GM21717 (cell line): ENCODE data around the gene AHRR.

Experiments
- ATAC-seq: cut with Tn5 transposase; IDR thresholded peaks from one replicate; pipeline ENCODE4 v1.9.1; 2021; ENCODE audit warnings: mild to moderate bottlenecking, moderate library complexity; ENCODE audit not compliant: unreplicated experiment

Gene AHRR

DNA sequence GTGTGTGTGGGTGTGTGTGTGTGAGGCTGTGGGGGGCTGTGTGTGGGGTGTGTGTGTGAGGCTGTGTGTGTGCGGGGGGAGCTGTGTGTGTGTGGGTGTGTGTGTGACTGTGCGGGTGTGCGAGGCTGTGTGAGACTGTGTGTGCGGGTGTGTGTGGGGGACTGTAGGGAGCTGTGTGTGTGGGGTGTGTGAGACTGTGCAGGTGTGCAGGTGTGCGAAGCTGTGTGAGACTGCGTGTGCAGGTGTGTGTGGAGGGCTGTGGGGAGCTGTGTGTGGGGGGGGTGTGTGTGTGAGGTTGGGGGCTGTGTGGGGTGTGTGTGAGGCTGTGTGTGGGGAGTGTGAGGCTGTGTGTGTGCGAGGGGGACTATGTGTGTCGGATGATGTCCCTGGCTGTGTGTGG is 23.2 kb downstream of the AHRR start:
- no peak for ATAC-seq

DNA sequence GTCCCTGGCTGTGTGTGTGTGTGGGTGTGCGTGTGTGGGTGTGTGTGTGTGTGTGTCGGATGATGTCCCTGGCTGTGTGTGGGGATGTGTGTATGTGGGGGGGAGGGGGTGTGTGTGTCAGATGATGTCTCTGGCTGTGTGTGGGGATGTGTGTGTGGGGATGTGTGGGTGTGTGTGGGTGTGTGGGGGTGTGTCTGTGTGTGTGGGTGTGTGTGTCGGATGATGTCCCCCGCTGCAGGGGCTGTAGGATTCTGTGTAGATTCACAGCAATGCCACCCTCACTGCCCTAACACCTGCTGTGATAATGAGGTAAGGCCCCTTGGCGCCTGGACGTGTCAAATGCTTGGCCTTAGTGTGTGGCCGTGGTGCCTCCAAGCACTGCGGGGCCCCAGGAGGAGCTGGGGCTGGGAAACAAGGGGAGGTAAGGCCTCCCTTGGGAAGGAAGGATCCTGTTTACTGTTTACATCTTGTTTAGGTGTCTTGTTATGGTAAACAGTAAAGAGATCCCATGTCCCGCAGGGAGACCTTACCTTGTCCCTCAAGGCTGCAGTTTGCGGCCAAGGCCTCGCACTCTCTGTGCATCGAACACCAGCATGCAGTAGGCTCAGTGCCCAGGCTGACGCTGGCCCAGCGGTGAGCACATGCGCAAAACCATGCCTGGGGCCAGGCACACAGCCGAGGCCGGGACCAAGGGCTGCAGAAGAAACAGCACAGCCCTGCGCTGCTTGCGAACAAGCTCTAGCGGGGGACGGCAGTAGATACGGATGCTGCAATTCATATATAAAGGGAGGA is 24.1 kb downstream of the AHRR start:
- no peak for ATAC-seq

DNA sequence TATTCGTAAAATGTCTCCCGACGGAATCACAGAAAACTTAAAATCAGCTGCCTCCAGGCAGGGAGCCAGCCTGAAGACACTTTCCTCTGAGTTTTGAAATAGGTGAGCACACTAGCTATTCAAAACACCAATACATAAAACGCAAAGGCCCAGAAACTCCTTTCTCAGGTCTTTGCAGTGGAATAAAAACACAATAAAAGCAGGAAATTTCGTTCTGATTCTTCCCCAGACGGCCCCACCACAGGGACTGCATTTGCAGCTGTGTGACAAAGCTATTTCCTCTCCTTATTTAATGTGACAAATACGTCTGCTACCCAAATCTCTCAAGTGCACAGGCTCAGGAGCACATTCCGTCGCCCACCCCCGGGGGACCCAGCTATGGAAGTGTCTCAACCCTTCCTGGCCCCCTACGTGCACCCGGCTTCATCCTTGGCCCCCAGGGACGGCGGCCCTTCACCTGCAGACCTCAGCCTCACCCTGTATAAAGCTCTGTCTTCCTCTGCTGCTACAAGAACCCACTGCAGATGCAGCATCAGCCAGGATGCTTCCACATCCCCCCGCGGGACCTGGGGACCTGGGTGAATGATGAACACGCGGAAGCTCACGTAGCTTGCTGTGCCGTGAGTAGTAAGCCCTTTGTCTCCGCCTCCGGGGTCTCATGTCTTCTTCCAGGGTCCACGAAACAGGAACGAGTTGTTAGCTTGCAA is 24.9 kb downstream of the AHRR start:
- no peak for ATAC-seq

DNA sequence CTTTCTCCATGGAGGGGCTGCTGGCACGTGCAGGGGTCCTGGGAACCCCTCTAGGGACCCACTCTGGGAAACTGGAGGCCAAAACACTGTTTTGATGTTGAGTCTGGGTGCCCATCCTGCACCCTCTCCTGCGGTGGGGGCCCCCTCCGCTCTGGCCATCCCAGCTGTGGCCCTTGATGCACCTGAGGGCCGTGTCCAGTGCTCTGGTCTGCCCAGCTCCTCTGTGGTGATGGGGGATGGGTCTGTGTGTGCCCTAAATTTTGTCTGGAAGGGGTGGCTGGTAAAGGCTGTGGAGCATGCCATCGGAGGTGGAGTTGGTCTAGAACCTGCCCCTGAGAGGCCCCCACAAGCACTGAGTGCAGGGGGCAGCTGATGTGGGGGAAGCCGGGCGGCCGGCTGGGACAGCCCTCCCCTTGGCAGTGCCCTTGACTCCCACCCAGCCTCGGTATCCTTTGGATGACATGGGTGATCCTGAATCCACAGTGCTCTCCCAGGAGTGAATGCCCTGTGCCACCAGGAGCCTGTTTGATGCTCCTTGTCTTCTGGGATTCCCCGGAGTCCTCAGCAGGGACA is 26.3 kb downstream of the AHRR start:
- no peak for ATAC-seq

DNA sequence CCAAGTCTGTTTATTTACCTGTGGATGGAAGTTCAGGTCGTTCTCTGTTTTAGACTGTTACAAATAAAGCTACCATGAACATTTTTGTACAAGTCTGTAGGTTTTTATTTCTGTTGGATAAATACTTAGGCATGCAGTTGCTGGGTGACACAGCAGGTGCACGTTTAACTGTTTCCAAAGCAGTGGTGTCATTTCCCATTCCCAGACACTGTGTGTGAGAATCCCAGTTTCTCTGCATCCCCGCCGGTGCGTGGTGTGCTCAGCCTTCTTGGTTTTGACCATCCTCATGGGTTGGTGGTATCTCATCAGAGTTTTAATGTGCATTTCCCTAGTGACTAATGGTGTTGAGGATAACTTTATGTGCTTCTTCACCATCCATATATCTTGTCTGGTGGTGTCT is 27.2 kb downstream of the AHRR start:
- ATAC-seq, result no peak

DNA sequence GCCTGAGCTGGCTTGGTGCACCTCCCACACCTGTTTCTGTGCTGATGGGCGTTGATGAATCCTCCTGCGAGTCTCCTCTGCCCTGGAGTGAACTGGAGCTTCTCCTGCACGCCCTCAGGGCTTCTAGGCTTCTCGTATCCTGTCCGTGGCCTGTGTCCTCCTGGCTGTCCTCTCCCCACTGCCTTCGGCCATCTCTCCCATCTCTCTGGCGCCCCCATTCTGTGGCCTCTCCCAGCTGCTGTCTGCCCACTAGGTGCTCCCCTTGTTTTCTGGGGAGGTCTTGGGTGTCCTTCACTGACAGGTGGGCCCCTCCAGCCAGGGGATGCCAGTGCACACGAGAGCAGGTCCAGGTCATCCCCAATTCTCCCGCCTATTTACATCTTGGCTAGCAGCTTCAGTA is 28.8 kb downstream of the AHRR start:
- ATAC-seq, result no peak

DNA sequence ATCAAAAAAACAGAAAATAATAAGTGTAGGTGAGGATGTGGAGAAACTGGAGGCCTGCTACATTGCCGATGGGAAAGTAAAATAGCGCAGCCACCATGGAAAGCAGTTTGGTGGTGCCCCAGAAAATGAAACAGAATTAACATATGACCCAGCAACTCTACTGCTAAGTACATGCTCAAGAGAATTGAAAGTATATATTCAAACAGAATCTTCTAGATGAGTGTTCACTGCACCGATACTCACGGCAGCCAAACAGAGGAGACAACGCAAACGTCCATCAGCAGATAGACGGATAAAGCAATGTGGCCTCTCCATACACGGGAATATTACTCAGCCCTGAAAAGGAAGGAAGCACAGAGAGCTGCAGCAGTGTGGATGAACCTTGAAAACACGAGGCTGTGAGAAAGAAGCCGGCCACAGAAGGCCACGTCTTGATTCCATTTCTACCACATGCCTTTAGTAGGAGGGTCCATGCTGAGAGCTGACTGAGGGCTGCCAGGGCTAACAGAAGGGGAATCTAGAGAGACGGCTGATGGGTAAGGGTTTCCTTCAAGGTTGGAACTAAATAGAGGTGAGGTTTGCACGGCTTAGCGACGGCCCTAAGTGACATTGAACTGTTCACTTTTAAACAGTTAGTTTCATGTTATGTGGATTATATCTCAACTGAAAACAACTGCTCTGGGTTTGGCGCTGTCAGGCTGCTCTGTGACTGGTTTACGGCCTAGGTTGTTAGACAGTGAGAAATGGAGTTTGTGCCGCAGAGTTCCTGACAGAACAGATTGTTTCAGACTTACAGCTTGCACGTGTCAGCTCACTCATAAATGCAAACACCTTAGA is 29.8 kb downstream of the AHRR start:
- no peak for ATAC-seq

DNA sequence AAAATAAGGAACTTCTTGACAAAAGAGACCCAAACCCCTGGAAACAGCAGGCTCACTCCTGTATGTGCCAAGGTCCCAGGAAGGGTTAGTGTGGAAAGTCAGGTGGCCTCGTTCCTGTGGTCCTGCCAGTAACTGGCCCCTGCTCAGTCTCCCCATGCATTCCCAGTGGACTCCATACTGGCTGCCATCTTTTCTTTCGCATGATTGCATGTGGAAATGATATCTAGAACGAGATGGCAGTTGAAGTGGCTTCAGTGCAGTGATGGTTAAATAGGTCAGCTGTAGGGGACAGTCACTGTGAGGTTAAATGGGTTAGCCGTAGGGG is 30.4 kb downstream of the AHRR start:
- no peak for ATAC-seq

DNA sequence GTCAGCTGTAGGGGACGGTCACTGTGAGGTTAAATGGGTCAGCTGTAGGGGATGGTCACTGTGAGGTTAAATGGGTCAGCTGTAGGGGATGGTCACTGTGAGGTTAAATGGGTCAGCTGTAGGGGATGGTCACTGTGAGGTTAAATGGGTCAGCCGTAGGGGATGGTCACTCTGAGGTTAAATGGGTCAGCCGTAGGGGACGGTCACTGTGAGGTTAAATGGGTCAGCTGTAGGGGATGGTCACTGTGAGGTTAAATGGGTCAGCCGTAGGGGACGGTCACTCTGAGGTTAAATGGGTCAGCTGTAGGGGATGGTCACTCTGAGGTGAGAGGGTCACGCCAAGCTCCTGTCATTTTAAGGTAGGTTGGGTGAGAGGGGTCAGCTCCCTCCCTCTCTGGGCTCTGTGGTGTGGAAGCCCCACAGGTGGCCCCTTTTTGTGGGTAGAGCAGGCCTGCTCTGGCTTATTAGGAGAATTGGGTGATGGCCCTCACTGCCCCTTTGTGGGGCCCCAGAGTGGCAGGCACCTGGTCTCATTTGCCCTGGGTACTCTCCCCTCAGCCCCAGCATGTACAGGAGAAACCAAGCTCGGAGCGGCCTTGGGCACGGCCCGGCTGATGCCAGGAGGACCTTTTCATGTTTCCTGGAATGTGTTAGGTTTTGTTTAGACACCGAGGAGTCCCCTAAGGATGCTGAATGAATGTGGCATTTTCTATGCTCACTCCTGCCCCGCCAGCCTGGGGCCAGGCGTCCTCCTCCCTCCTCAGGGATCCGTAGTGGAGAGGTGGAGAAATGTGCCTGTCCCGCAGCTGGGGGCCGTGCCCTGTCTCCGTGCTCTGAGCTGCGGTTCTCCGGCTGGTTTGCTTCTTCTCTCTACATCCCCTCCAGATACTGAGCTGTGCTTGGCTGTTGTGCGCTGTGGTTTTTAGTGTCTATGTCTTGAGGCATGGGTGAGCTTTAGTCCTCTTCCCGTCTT is 31.4 kb downstream of the AHRR start:
- no peak for ATAC-seq

DNA sequence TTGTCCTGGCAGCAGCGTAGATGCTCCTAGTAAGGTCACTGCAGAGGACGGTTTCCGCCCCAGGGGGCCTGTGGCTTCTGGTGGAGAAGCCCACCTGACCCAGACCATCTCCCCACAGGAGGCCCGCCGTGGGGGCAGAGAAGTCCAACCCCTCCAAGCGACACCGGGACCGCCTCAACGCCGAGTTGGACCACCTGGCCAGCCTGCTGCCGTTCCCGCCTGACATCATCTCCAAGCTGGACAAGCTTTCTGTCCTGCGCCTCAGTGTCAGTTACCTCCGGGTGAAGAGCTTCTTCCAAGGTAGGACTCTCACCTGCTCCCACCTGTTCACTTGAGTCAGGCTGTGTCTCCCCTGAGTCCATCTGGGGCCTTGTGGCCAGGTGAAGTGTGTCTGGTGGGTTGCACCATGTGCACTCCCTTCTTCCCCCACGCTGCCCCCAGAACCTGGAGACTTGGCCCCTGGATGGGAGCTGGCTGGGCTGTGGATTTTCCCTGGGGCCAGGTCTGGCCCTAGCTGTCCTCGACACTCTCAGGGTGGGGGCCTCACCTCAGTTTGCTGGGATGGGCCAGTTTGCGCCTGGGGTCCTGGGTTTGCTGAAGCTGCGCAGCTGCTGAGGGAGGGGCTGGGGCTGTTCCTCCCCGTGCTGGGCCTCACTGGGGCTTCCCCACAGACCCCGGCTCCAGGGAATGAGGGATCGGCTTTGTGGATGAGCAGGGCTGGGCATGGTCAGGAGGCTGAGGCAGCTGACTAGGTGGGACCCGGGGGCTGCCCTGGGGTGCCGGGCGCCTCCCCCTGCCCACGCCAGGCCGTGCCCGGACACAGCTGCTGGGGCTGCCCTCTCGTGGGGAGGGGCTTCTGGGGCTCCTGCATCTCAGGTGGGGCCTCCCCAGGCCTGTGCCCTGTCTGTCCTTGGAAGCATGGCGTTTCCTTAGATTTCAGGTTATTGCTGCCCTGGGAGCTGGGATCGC is 32.4 kb downstream of the AHRR start:
- no peak for ATAC-seq

DNA sequence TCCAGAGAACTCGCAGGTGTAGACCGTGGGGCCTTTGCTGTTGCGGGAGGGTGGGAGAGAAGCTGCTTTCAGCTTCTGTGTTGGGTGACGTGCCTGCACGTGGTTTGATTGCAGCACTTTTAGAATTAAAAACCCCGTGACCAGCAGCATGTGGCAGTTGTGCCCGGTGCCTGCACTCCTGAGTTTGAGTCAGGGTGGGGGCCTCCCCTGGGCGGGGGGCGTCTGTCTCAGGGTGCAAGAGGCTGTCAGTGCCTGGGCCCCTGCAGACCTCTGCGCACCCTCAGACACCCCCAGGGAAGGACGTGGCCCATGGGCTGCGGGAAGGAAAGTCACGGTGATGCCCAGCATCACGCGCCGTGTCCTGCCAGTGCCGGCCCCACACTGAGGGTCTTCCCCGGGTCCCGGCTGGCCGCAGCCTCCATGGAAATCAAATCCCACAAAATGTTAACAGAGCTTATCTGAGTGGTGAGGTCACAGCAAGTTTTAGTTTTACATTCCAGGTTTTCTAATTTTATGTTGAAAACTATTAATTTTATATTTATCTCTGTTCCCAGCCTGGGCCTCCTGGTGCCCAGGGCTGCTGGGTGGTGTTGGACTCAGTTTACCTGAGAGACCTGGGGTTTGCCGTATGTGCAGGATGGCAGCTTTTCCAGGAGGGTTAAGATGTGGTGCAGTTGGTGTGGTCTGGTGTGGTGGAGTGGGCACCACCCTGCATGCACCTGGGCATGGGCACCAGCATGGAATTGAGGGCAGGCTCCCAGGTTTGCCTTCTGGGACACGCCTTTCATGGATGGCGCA is 33.3 kb downstream of the AHRR start:
- ATAC-seq, result no peak

DNA sequence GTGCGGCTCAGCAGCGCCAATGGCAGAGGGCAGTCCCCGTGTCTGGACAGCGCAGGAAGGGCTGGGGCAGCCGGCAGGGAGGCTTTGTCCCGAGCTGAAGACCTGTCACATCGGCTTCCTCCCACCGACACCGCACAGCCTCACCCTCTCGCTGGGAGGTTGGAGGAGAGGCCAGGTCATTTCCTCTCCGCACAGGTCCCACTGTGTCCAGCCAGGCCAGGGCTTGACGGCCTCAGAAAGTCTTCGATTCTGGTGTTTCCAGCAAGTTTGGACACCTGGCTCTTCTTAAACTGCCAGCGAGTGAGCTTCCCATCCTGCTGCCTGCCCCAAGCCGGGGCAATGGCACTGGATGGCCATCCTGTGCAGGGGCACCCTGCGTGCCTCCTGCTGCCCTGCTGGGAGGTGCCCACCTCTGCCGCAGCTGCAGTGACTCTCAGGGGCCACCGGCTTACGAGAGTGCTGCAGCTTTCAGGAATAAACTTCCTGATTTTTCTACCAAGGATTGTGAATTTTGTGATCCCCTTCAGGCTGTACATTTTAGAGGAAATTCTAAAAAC is 33.9 kb downstream of the AHRR start:
- ATAC-seq, result no peak

DNA sequence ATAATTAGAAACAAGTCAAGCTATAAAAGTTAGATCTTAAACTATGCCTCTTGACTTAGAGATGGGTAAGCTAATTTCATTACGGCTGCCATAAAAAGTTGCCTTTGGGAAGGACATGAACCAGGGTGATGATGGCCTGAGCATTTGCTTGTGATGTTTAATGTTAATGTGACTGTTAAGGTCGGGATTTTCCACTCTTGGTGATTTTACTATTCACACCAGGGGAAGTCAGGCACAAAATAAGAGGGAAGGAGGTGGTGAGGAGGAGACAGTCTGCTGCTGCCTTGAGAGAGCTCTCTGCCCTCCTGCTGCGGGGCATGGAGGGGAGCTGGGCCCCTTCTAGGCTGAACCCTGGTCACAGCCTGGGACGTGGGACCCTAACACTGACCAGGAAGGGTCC is 34.4 kb downstream of the AHRR start:
- no peak for ATAC-seq

DNA sequence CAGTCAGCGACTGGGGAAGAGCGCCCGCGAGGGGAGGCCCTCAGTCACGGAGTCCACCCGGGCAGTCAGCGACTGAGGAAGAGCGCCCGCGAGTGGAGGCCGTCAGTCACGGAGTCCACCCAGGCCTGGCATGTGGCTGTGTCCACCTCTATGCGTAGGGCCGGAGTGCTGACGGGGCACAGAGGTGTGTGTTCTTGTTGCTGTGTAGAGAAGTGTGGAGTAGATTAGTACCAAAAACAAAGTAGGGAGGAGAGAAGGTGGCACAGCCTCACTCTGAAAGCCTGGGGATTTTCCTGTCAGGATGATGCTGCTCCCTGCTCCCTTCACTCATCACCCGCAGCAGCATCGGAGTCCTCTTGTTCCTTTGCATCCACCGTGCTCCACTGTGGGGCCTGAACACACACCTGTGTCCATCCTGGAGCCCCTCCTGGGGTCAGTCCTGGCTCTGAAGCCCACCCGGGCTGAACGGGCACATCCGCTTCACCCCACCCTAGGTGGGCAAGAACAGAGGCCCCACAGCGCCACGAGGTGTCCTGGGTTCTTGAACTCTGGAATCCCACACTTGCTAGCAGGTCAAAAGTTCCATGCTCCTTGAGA is 37.9 kb downstream of the AHRR start:
- ATAC-seq, result no peak

DNA sequence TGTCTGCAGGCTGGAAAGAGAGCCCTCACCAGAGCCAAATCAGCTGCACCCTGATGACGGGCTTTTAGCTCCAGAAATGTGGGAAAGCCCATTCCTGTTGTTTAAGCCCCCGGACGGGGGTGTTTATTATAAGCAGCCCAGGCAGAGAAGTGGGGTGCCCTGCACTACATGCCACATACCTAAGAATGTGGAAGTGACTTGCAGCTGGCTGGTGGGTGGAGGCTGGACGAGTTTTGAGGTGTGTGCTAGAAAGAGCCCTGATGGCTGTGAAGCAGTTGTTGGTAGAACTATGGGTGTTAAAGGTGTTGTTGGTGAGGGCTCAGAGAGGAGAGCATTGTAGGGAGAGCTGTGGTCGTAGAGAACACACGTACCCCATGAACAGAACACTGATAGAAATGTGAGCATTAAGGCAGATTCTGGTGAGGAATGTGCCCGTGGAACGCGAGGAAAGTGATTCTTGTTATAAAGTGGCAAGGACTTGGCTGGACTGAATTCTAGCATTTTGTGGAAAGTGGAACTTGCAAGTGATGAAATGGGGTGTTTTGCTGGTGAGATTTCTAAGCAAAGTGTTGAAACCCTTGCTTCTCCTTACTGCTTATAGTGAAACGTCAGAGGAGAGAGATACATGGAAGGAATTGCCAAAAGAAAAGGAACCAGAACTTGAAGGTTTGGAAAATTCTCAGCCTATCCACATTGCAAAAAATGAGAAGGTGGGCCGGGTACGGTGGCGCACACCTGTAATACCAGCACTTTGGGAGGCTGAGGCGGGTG is 38.9 kb downstream of the AHRR start:
- no peak for ATAC-seq

DNA sequence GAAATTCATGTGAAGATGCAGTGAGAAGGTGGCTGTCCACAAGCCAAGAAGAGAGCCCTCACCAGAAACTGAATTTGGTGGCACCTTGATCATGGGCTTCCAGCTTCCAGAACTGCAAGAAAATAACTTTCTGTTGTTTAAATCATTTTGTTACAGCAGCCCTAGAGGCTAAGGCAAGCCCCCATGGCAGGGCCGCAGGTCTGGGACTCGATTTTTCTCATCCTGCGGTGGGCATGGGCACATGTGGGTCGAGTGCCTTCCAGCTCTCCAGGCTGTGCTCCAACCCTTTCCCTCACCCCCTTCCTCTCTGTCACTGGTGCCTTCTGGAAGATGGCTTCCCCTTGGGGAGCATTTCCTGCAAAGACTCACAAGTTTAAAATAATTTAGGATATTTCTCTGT is 40.7 kb downstream of the AHRR start:
- ATAC-seq, result no peak
